Measurements from ENCODE around the gene FADD.
"Not testable (repeated sequence)": the region's sequence is repeated elsewhere in the genome, so short reads cannot be mapped to it uniquely, and the experiment has no call there.

FADD gene

GRCh38 chr11:70205049-70205725, 2.1 kb downstream of the FADD start:
- DNase-seq (ENCODE audit: low spot score), result no peak

GRCh38 chr11:70205766-70206165, 2.7 kb downstream of the FADD start:
- no peak for DNase-seq (ENCODE audit: low spot score)

- no peak for DNase-seq (ENCODE audit: low spot score)
These were observed 3.3 kb downstream of the FADD start for GRCh38 chr11:70206226-70206981.

- DNase-seq (ENCODE audit: low spot score), result no peak
These were observed 3.9 kb downstream of the FADD start for GRCh38 chr11:70206982-70207376.

GRCh38 chr11:70207531-70208131, 4.5 kb downstream of the FADD start:
- no peak for DNase-seq (ENCODE audit: low spot score)

- no peak for DNase-seq (ENCODE audit: low spot score)
These were observed 6.4 kb downstream of the FADD start for GRCh38 chr11:70209391-70209912.

- DNase-seq (ENCODE audit: low spot score), result no peak
These were observed 7.0 kb downstream of the FADD start for GRCh38 chr11:70210051-70210501.

- no peak for DNase-seq (ENCODE audit: low spot score)
These were observed 7.4 kb downstream of the FADD start for GRCh38 chr11:70210530-70210929.

- no peak for DNase-seq (ENCODE audit: low spot score)
These were observed 9.2 kb downstream of the FADD start for GRCh38 chr11:70212227-70212811.

GRCh38 chr11:70217388-70217787, 14.3 kb downstream of the FADD start:
- DNase-seq (ENCODE audit: low spot score), result not testable (repeated sequence)

- DNase-seq (ENCODE audit: low spot score), result not testable (repeated sequence)
These were observed 15.0 kb downstream of the FADD start for GRCh38 chr11:70218076-70218475.

- no peak for DNase-seq (ENCODE audit: low spot score)
These were observed 17.0 kb downstream of the FADD start for GRCh38 chr11:70220136-70220535.

- no peak for DNase-seq (ENCODE audit: low spot score)
These were observed 17.8 kb downstream of the FADD start for GRCh38 chr11:70220920-70221319.

GRCh38 chr11:70225681-70226177, 22.6 kb downstream of the FADD start:
- DNase-seq (ENCODE audit: low spot score), result no peak

- no peak for DNase-seq (ENCODE audit: low spot score)
These were observed 23.1 kb downstream of the FADD start for GRCh38 chr11:70226183-70226582.

GRCh38 chr11:70226967-70227366, 23.9 kb downstream of the FADD start:
- no peak for DNase-seq (ENCODE audit: low spot score)

GRCh38 chr11:70229737-70230136, 26.6 kb downstream of the FADD start:
- DNase-seq (ENCODE audit: low spot score), result no peak

GRCh38 chr11:70230151-70230839, 27.2 kb downstream of the FADD start:
- no peak for DNase-seq (ENCODE audit: low spot score)

GRCh38 chr11:70230840-70231710, 28.0 kb downstream of the FADD start:
- peak; percentile 20 for DNase-seq (ENCODE audit: low spot score)

GRCh38 chr11:70233034-70233433, 29.9 kb downstream of the FADD start:
- no peak for DNase-seq (ENCODE audit: low spot score)

GRCh38 chr11:70233511-70233934, 30.4 kb downstream of the FADD start:
- no peak for DNase-seq (ENCODE audit: low spot score)

Measured in cerebellar cortex (tissue), 1 donor.